Measurements from ENCODE around the gene INO80E.

DNA sequence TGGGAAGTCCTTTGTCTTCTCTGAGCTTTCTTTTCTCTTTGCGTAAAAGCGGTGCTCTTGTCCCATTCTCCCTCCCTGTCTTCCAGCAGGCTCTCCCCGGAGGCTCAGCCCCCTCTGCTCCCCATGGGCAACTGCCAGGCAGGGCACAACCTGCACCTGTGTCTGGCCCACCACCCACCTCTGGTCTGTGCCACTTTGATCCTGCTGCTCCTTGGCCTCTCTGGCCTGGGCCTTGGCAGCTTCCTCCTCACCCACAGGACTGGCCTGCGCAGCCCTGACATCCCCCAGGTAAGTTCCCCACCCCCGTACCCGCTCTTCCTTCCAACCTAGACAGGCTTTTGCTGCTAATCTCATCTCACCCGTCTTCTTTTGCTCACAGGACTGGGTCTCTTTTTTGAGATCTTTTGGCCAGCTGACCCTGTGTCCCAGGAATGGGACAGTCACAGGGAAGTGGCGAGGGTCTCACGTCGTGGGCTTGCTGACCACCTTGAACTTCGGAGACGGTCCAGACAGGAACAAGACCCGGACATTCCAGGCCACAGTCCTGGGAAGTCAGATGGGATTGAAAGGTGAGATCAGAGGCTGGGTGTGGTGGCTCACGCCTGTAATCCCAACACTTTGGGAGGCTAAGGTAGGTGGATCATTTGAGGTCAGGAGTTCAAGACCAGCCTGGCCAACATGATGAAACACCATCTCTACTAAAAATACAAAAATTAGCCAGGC, 32.9 kb upstream of the INO80E start:
- no peak for TF ChIP-seq CTCF (IDR thresholded peaks at IDR 0.05)
- no peak for TF ChIP-seq EZH2 (IDR thresholded peaks at IDR 0.05; ENCODE audit: borderline replicate concordance, insufficient read depth, low read depth, low read length, poor library complexity, severe bottlenecking)
